Upper lobe of left lung (tissue), 6 donors: Measurements from ENCODE around the gene ETFA. TPM values are rescaled to one million over a fixed set of nuclear protein-coding genes. Genes with fewer than 3 reads are reported as not detected.

Experiments
- ATAC-seq, 2 donors: fragments of 200-7000 bp; cut with Tn5 transposase; one replicate each; pipeline ENCODE4 v1.9.1; 2022; ENCODE audit warnings: mild to moderate bottlenecking in 2 of 2, moderate library complexity in 2 of 2; ENCODE audit not compliant: low FRiP score in 2 of 2
- DNase-seq, 2 donors: peaks; one replicate each; pipeline ENCODE4 v3.0.0-alpha.2; 2019 to 2020
- H3K27ac ChIP-seq, 4 donors: fragments of 200-600 bp; sonication (generic); one replicate each; pipeline ENCODE4 v1.5.1; 2016 to 2019
- H3K27me3 ChIP-seq, 4 donors: fragments of 200-600 bp; sonication (generic); one replicate each; pipeline ENCODE4 v1.5.1; 2017 to 2019
- H3K36me3 ChIP-seq, 4 donors: fragments of 200-600 bp; sonication (generic); one replicate each; pipeline ENCODE4 v1.5.1; 2016 to 2019
- H3K4me1 ChIP-seq, 4 donors: fragments of 200-600 bp; sonication (generic); one replicate each; pipeline ENCODE4 v1.5.1; 2018 to 2019
- H3K4me3 ChIP-seq, 4 donors: fragments of 200-600 bp; sonication (generic); one replicate each; pipeline ENCODE4 v1.5.1; 2017 to 2019; ENCODE audit warnings: mild to moderate bottlenecking in 2 of 4, moderate library complexity in 1 of 4
- H3K9me3 ChIP-seq, 4 donors: fragments of 200-600 bp; sonication (generic); one replicate each; pipeline ENCODE4 v1.5.1; 2018 to 2019
- CTCF ChIP-seq, 6 experiments: fragments of 450-650 bp in 4 of 6; fragments of 200-600 bp in 2 of 6; sonication (generic) in 2 of 6; IDR thresholded peaks; one replicate each; pipeline ENCODE4 v1.5.1; 2016 to 2019; ENCODE audit warnings: antibody characterized with exemption in 6 of 6
- EP300 ChIP-seq, 4 donors: sonication (generic); formaldehyde crosslinking; IDR thresholded peaks; one replicate each; pipeline ENCODE4 v1.5.1; 2017; ENCODE audit warnings: antibody characterized with exemption in 4 of 4, control low read depth in 2 of 4
- POLR2A ChIP-seq, 4 donors: fragments of 450-650 bp; IDR thresholded peaks; one replicate each; pipeline ENCODE4 v1.5.1; 2016 to 2017; ENCODE audit warnings: antibody characterized with exemption in 4 of 4, mild to moderate bottlenecking in 2 of 4
- POLR2AphosphoS5 ChIP-seq, 2 donors: sonication (generic); formaldehyde crosslinking; IDR thresholded peaks; one replicate each; pipeline ENCODE4 v1.5.1; 2017; ENCODE audit warnings: antibody characterized with exemption in 2 of 2
- WGBS, 2 donors: methylation state at CpG; one replicate each; pipeline ENCODE4 v1.1.5; 2017 to 2018; 5-methylcytosine and 5-hydroxymethylcytosine counted together
- total RNA-seq, 6 donors: library from RNA; depleted of rRNA in 4 of 6; stranded (reverse); fragments of >200 nt in 4 of 6; gene quantifications; one replicate each; pipeline versions ENCODE4 v1.1.0 to v1.2.1, GENCODE V29; 2016 to 2021
- donor health status: DM: no; HTN: no; CAD: no; lungs with moderate emphysema.
- donor health status: DM: no; HTN: yes; CAD: no; lungs with severe emphysema.

Gene ETFA
- total RNA-seq, 6 donors from 2014 or later = 31.6 to 82.9 (median 68.7) TPM

DNA sequence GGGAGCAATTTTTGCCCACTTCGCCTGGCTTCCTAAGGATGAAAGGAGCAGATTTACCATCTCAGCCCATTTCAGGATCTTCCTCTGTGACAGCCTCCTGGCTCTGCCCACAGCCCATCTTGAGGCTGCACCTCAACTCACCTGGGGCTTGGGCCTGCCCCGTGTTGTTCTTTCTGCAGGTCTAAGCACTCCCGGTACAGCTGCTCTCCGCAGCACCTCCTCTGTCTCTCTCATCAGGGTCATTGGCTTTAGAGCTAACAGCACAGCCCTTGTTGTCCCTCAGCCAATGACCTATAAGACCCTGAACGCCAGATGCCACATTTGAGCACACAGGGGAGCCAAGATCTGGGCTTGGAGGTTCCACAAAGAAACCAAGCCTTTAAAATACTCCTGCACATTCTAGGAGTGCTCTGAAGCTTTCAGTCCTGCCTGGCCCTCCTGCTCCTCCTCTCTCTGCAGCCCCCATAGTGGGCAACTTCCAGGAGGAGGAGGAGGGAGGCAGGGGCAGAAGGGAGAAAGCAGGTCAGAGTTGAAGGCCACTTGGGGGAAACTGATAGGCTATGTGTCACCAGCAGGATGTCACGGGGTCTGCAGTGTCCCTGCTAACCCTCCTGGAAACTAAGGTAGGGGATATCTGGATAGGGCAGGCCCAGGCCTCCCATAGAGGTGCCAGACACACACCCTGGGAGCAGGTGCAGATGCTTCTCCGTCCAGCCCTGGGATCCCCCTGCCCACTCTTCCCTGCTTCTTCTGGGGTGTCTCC lies 115.6 kb downstream of the ETFA start:
- peaks cover 11 to 22% (median 12%) of the 10 kb centered on the region in 4 donors for H3K4me1 ChIP-seq
- ATAC-seq = no peak
- H3K4me3 ChIP-seq = no peak overlapping the region
- no peak for DNase-seq
- peaks cover 0 to 6% (median 2%) of the 10 kb centered on the region in 4 donors for H3K27me3 ChIP-seq
- no peaks in the 10 kb centered on the region for H3K36me3 ChIP-seq
- 90 to 98% methylated on average over 7 of the region's 7 CpGs for WGBS, 2 donors
- H3K27ac ChIP-seq = no peak overlapping the region
- H3K9me3 ChIP-seq = no peaks in the 10 kb centered on the region
- TF ChIP-seq CTCF (IDR thresholded peaks at IDR 0.05) = no peak
- TF ChIP-seq POLR2AphosphoS5 (IDR thresholded peaks at IDR 0.05) = no peak
- TF ChIP-seq EP300 (IDR thresholded peaks at IDR 0.05) = no peak
- TF ChIP-seq POLR2A (IDR thresholded peaks at IDR 0.05) = no peak

GRCh38 chr15:76193934-76194333 lies 117.3 kb downstream of the ETFA start:
- Histone ChIP-seq H3K27me3 (peaks cover 0 to 6% (median 2%) of the 10 kb centered on the region in 4 donors), H3K36me3 (no peaks in the 10 kb centered on the region), H3K4me1 (peaks cover 15 to 29% (median 17%) of the 10 kb centered on the region in 4 donors), H3K4me3 (no peak overlapping the region), H3K27ac (no peak overlapping the region), H3K9me3 (no peaks in the 10 kb centered on the region)
- DNase-seq = no peak
- WGBS, 2 donors = 71 to 78% methylated on average over 8 of the region's 8 CpGs
- ATAC-seq = no peak
- no peak for TF ChIP-seq EP300 (IDR thresholded peaks at IDR 0.05)
- TF ChIP-seq CTCF (IDR thresholded peaks at IDR 0.05) = no peak
- TF ChIP-seq POLR2AphosphoS5 (IDR thresholded peaks at IDR 0.05) = no peak
- TF ChIP-seq POLR2A (IDR thresholded peaks at IDR 0.05) = no peak

- TF ChIP-seq POLR2A (IDR thresholded peaks at IDR 0.05) (no peak), EP300 (IDR thresholded peaks at IDR 0.05) (no peak), CTCF (IDR thresholded peaks at IDR 0.05) (no peak)
- Histone ChIP-seq H3K4me3 (no peak overlapping the region), H3K4me1 (peaks cover 15 to 29% (median 17%) of the 10 kb centered on the region in 4 donors), H3K9me3 (no peaks in the 10 kb centered on the region), H3K27me3 (peaks cover 0 to 6% (median 2%) of the 10 kb centered on the region in 4 donors), H3K27ac (no peak overlapping the region), H3K36me3 (no peaks in the 10 kb centered on the region)
- ATAC-seq (no peak), DNase-seq (no peak)
- 87 to 89% methylated on average over 1 to 8 of the region's 8 CpGs for WGBS, 2 donors
Measured at GRCh38 chr15:76192715-76193114, 118.6 kb downstream of the ETFA start.

DNA sequence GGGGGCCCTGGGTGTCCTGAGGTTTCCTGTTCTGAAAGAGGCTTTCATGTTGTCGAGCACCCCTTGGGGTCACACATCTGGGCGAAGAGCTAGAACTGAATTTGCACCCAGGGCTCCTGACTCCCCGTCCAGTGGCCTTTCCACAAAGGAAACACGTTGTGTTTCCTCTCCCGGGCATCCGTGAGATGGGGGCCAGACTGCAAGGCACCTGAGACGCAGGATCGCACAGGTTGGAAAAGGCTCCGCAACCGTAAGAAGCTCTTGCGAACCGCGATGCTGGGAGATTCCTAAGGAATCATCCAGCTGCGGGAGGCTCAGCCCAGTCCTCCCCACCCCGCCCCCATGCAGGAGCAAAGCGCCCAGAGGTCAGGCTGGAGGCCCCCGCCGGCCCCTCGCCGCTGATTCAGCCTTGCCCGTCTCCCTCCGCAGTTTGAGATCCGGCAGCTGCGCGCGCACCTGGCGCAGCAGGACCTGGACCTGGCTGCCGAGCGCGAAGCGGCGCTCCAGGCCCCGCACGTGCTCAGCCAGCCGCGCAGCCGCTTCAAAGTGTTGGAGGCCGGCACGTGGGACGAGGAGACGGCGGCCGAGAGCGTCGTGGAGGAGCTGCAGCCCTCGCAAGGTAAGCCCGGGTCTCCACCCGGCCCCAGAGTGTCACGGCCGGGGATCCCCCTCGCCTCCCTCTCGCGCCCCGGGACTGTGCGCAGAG lies 119.6 kb downstream of the ETFA start:
- 58 to 80% methylated on average over 1 to 42 of the region's 55 CpGs for WGBS, 2 donors
- H3K9me3 ChIP-seq = no peaks in the 10 kb centered on the region
- peaks cover 12 to 24% (median 16%) of the 10 kb centered on the region in 4 donors for H3K4me1 ChIP-seq
- peaks cover 0 to 6% (median 2%) of the 10 kb centered on the region in 4 donors for H3K27me3 ChIP-seq
- TF ChIP-seq EP300 (IDR thresholded peaks at IDR 0.05) = no peak
- no peak for TF ChIP-seq POLR2A (IDR thresholded peaks at IDR 0.05)
- no peak for TF ChIP-seq CTCF (IDR thresholded peaks at IDR 0.05)
- no peak for TF ChIP-seq POLR2AphosphoS5 (IDR thresholded peaks at IDR 0.05)
- peak in 1 of 2 donors; percentile 86 for DNase-seq
- H3K27ac ChIP-seq = no peak overlapping the region
- H3K36me3 ChIP-seq = no peaks in the 10 kb centered on the region
- no peak for ATAC-seq
- H3K4me3 ChIP-seq = no peak overlapping the region
